Measurements from ENCODE around the gene FAM98B.
A peak's percentile ranks its signal among the peaks of the same experiment; 100 is the strongest.

The FAM98B gene

DNA sequence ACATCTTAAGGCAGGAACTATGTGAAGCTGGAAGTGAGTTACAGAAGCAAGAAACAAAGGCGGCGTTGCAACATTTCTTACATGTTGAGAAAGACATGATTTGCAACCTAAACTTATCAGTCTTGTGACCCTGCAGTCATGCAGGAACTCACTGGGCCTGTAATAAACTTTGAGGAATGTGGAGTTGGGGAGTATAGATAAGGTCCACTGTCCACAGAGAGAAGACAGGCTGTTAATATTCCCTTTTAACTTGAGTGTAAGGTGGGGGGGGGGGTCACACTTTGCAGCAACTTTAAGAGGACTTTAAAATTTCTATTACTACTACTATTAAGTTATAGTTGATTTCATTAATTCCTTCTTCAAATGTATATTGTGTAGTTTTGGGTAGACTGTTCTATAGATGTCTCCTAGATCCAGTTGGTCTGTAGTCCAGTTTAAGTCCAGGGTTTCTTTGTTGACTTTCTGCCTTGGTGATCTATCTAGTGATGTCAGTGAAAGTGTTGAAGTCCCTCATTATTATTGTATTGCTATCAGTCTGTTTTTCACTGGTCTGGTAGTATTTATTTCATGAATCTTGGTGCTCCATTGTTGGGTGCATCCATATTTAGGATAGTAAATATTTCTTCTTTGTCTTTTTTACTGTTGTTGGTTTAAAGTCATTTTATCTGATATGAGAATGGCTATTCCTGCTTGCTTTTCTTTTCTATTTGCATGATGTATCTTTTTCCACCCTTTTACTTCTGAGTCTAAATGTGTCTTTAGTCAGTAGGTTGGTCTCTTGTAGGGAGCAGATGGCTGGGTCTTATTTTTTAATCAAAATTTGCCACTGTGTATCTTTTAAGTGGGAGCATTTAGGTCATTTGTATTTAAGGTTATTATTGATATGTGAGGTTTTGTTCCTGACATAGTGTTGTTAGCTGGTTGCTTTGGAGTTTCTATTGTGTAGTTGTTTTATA lies 15.6 kb upstream of the FAM98B start:
- DNase-seq, result no peak
- peaks cover 2% of the 10 kb centered on the region for H3K36me3 Mint-ChIP-seq (ENCODE audit: insufficient read depth)
- H3K27me3 Mint-ChIP-seq, result peaks cover 54 to 68% of the 10 kb centered on the region in 2 donors

DNA sequence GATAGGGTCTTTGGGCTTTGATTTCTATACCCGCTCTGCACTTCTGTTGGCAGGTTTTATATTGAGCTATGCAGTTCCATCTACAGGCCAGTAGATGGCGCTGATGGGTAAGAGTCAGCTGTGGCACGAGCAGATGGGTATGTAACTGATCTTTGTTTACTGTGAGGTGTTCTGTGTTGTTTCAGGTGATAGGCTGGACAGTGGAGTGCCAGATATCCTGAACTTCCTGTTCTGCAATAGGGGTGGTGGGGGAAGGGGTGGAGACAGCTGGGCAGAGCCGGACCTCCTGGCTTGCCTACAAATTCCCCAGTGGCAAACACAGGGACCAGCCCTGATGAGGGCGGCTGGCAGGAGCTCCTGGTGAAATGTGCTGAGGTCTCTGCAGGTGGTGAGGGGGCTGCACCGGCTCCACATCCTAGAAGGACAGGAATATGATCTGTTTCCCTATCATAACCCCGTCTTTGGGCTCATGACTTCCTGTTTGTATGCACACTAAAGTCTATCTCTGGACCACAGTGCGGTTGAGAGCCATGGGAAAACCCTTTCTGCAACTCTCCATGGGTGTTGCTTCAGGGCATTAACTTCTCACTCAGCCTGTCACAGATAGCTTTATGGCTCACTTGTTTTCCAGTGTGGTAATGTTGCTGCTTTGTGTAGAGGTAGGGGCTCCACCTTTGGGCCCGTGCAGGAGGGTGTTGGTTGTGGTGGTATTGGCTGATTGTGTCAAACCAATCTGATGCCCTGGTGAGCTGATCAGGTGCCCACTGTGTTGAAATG lies 13.4 kb upstream of the FAM98B start:
- Mint-ChIP-seq H3K27me3 (peaks cover 44 to 50% of the 10 kb centered on the region in 2 donors), H3K4me3 (no peak overlapping the region), H3K9me3 (no peaks in the 10 kb centered on the region), H3K4me1 (ENCODE audit: low read depth in 2 of 2) (peaks cover 3 to 6% of the 10 kb centered on the region in 2 donors), H3K36me3 (ENCODE audit: insufficient read depth) (peaks cover 2% of the 10 kb centered on the region), H3K27ac (no peak overlapping the region)
- DNase-seq (peak; percentile 42 to 48 (median 46)), ATAC-seq (replicated peaks) (peak; percentile 98)

More for the DNA sequence above, 15.6 kb upstream of the FAM98B start:
- ATAC-seq (replicated peaks), result no peak
- H3K4me1 Mint-ChIP-seq (ENCODE audit: low read depth in 2 of 2), result peaks cover 3 to 6% of the 10 kb centered on the region in 2 donors
- no peaks in the 10 kb centered on the region for H3K9me3 Mint-ChIP-seq
- no peak overlapping the region for H3K27ac Mint-ChIP-seq
- H3K4me3 Mint-ChIP-seq, result no peak overlapping the region

DNA sequence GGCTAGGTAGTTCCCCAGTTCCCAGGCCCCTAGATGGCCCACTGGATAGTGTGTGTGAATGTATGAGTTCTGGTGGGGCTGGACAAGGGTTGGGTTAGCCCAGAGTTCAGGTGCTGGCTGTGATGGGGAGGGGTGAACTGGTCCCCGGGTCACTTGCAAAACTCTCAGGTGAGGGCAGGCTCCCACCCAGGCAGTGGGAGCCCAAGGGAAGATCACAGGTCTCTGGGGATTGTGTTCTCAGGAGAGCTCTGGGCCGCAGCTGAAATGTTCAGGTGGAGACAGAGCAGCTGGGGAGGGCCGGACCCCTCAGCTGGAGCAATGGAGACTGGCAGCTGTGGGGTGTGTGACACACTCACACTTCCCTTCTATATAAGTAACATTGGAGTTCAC lies 12.8 kb upstream of the FAM98B start:
- ATAC-seq (replicated peaks) (no peak), DNase-seq (no peak)
- Mint-ChIP-seq H3K27me3 (peaks cover 41 to 44% of the 10 kb centered on the region in 2 donors), H3K36me3 (ENCODE audit: insufficient read depth) (peaks cover 2% of the 10 kb centered on the region), H3K9me3 (no peaks in the 10 kb centered on the region), H3K27ac (no peak overlapping the region), H3K4me3 (no peak overlapping the region), H3K4me1 (ENCODE audit: low read depth in 2 of 2) (peaks cover 3 to 6% of the 10 kb centered on the region in 2 donors)

DNA sequence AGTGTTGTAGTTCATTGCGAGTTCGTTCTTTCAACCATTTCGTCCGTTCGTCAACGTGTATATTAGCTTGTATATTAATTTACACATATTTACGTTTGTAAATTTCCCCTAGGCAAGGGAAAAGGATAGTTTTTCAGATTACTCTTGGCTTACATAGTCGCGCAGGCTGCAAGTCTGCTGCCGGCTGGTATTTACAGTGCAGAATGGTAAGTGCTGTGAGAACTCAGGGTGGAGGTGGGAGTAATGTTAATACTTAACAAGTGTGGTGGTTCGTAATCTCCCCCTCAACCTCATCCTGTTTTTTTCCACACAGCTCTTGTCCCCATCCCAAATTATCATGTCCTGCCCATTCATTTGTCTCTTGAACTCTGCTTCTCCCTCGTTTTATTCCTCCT lies 766 bp downstream of the FAM98B start:
- Mint-ChIP-seq H3K4me3 (peak overlapping the region; percentile 91), H3K36me3 (ENCODE audit: insufficient read depth) (peaks cover 20% of the 10 kb centered on the region), H3K27me3 (no peaks in the 10 kb centered on the region), H3K27ac (peak overlapping the region; percentile 97), H3K4me1 (ENCODE audit: low read depth in 2 of 2) (peaks cover 20 to 31% of the 10 kb centered on the region in 2 donors), H3K9me3 (no peaks in the 10 kb centered on the region)
- peak; percentile 4 for ATAC-seq (replicated peaks)
- no peak for DNase-seq

- H3K36me3 Mint-ChIP-seq (ENCODE audit: insufficient read depth), result peaks cover 20% of the 10 kb centered on the region
- peak overlapping the region; percentile 91 for H3K4me3 Mint-ChIP-seq
- no peaks in the 10 kb centered on the region for H3K27me3 Mint-ChIP-seq
- H3K9me3 Mint-ChIP-seq, result no peaks in the 10 kb centered on the region
- peak overlapping the region; percentile 97 for H3K27ac Mint-ChIP-seq
- ATAC-seq (replicated peaks) (no peak), DNase-seq (no peak)
- H3K4me1 Mint-ChIP-seq (ENCODE audit: low read depth in 2 of 2), result peaks cover 23 to 35% of the 10 kb centered on the region in 2 donors
Measured at GRCh38 chr15:38455092-38455491, 1.2 kb downstream of the FAM98B start.

DNA sequence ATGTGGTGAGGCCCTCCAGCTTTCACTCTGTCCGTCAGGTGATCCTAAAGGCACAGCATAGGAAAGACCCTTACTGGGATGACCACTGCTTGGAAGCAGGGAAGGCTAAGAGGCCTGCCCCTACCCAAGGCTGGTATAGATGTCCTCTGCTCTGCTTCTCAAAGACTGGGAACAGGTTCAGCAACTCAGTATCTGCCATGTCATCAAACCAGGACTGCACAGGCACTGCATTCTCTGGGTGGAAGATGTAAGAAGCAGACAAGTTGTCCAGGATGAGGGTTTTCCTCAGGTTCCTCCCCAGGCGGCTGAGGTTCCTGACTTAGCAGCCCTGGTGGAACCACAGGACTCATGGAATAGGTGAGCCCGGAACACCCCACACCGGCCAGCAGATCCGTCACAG lies 4.7 kb downstream of the FAM98B start:
- H3K4me1 Mint-ChIP-seq (ENCODE audit: low read depth in 2 of 2), result peaks cover 23 to 45% of the 10 kb centered on the region in 2 donors
- no peak overlapping the region for H3K4me3 Mint-ChIP-seq

DNA sequence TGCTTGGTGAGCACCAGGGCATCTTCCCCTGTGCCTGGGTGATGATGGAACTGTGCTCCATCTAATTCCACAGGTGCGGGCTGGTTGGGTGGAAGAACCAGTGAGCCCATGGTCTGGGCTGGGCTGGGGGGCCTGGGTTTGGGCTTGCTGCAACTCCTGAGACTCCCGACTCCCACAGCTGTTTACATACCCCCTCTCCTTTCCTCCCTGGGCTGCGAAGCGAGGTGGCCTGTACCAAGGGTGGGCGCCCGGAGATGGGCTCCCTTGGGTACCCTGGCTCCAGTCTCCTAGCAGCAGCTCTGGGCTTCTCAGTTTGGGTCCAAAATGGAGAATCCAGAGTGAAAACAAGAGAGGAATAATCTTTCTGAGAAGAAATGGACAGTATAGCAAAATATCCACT lies 5.6 kb downstream of the FAM98B start:
- ATAC-seq (replicated peaks) (no peak), DNase-seq (no peak)
- H3K9me3 Mint-ChIP-seq, result no peaks in the 10 kb centered on the region
- H3K4me3 Mint-ChIP-seq, result no peak overlapping the region
- H3K27me3 Mint-ChIP-seq, result no peaks in the 10 kb centered on the region
- peaks cover 8% of the 10 kb centered on the region for H3K36me3 Mint-ChIP-seq (ENCODE audit: insufficient read depth)
- peaks cover 22 to 45% of the 10 kb centered on the region in 2 donors for H3K4me1 Mint-ChIP-seq (ENCODE audit: low read depth in 2 of 2)
- H3K27ac Mint-ChIP-seq, result peak overlapping the region in 1 of 2 donors; percentile 39

More for the DNA sequence above, 4.7 kb downstream of the FAM98B start:
- Mint-ChIP-seq H3K27ac (no peak overlapping the region), H3K36me3 (ENCODE audit: insufficient read depth) (peaks cover 15% of the 10 kb centered on the region), H3K27me3 (no peaks in the 10 kb centered on the region), H3K9me3 (no peaks in the 10 kb centered on the region)
- ATAC-seq (replicated peaks), result no peak
- DNase-seq, result no peak

DNA sequence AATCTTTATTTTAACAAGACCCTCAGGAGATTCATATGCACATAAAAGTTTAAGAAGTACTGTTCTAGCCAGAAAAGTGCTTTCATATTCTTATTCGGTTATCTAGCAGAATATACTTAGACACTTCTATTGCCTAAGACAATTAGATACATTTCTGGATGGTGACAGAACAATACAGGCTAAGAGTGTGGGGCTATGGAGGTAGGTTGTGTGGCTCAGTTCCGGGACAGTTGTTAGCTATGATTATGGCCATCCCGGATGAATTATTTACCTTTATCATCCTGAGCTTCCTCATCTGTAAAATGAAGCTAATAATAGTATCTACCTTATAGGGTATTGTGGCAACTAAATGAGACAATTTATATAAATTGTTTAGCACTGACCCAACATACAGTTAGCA lies 6.6 kb downstream of the FAM98B start:
- peaks cover 15 to 37% of the 10 kb centered on the region in 2 donors for H3K4me1 Mint-ChIP-seq (ENCODE audit: low read depth in 2 of 2)
- H3K4me3 Mint-ChIP-seq, result no peak overlapping the region
- DNase-seq (no peak), ATAC-seq (replicated peaks) (no peak)
- peaks cover 11% of the 10 kb centered on the region for H3K36me3 Mint-ChIP-seq (ENCODE audit: insufficient read depth)
- no peaks in the 10 kb centered on the region for H3K27me3 Mint-ChIP-seq
- H3K9me3 Mint-ChIP-seq, result no peaks in the 10 kb centered on the region
- H3K27ac Mint-ChIP-seq, result no peak overlapping the region

DNA sequence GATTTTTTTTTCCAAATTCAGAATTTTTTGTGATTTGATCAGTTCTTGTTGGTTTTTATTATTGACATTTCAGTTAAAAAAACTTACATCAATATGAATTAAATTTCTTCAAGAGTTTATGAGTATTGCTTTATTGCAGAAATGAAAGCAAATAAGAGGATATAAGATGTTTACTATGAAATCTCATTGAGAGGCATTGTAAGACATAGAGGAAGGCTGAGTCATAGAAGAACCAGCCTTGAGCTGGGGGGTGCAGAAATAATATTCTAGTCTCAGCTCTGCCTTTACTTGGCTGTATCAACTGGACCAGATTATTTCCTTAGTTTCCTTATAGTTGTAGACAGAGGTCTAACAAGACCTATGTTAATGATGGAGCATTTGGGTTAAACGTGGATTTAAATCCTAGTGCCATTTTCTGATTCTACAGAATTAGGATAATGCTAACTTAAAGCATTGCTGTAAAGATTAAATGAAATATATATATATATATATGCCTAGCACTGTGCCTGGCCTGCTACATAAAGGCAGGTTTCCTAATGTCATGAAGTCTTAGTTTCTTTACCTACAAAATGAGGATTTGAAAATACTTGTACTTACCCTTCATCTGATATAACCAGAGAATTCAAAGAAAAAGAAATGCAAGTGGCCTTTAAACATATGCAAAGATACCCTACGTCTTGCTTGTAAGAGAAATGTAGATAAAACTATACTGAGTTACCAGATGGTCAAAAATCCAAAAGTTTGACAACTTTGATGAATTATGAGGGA lies 7.3 kb downstream of the FAM98B start:
- Mint-ChIP-seq H3K4me3 (no peak overlapping the region), H3K27me3 (no peaks in the 10 kb centered on the region)

DNA sequence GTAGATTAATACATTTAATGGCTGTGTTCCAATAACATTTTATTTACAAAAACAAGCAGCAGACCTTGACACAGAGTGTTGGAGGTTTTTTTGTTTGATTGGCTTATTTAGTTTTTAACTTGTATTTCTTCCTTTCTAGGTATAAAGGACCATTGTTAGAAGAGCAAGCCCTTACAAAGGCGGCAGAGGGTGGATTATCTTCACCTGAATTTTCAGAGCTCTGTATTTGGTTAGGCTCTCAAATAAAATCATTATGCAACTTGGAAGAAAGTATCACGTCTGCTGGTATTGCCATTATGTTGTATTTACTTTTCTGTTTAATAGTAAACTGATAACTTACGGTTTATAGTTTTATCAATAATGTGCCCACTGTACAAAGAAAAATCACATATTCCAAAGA lies 10.0 kb downstream of the FAM98B start:
- Mint-ChIP-seq H3K27me3 (no peaks in the 10 kb centered on the region), H3K36me3 (ENCODE audit: insufficient read depth) (peaks cover 15% of the 10 kb centered on the region), H3K4me3 (no peak overlapping the region), H3K27ac (no peak overlapping the region), H3K9me3 (no peaks in the 10 kb centered on the region), H3K4me1 (ENCODE audit: low read depth in 2 of 2) (peaks cover 7 to 20% of the 10 kb centered on the region in 2 donors)
- no peak for DNase-seq
- no peak for ATAC-seq (replicated peaks)

More for the DNA sequence above, 7.3 kb downstream of the FAM98B start:
- peaks cover 12 to 31% of the 10 kb centered on the region in 2 donors for H3K4me1 Mint-ChIP-seq (ENCODE audit: low read depth in 2 of 2)
- H3K9me3 Mint-ChIP-seq, result no peaks in the 10 kb centered on the region
- peaks cover 15% of the 10 kb centered on the region for H3K36me3 Mint-ChIP-seq (ENCODE audit: insufficient read depth)
- no peak for DNase-seq
- H3K27ac Mint-ChIP-seq, result no peak overlapping the region
- no peak for ATAC-seq (replicated peaks)

GRCh38 chr15:38464675-38465074 lies 10.7 kb downstream of the FAM98B start:
- Mint-ChIP-seq H3K27ac (no peak overlapping the region), H3K4me3 (no peak overlapping the region), H3K9me3 (no peaks in the 10 kb centered on the region), H3K4me1 (ENCODE audit: low read depth in 2 of 2) (peaks cover 4 to 14% of the 10 kb centered on the region in 2 donors), H3K27me3 (no peaks in the 10 kb centered on the region), H3K36me3 (ENCODE audit: insufficient read depth) (peaks cover 9% of the 10 kb centered on the region)
- ATAC-seq (replicated peaks) (no peak), DNase-seq (no peak)

GRCh38 chr15:38470816-38471215 lies 16.9 kb downstream of the FAM98B start:
- H3K4me1 Mint-ChIP-seq (ENCODE audit: low read depth in 2 of 2), result peaks cover 4 to 7% of the 10 kb centered on the region in 2 donors
- ATAC-seq (replicated peaks) (no peak), DNase-seq (no peak)
- no peaks in the 10 kb centered on the region for H3K27me3 Mint-ChIP-seq
- H3K4me3 Mint-ChIP-seq, result no peak overlapping the region
- H3K36me3 Mint-ChIP-seq (ENCODE audit: insufficient read depth), result peaks cover 25% of the 10 kb centered on the region
- no peaks in the 10 kb centered on the region for H3K9me3 Mint-ChIP-seq
- peak overlapping the region in 1 of 2 donors; percentile 18 for H3K27ac Mint-ChIP-seq

GRCh38 chr15:38471974-38472373 lies 18.0 kb downstream of the FAM98B start:
- H3K4me1 Mint-ChIP-seq (ENCODE audit: low read depth in 2 of 2), result peaks cover 4 to 7% of the 10 kb centered on the region in 2 donors
- H3K27ac Mint-ChIP-seq, result no peak overlapping the region
- H3K36me3 Mint-ChIP-seq (ENCODE audit: insufficient read depth), result peaks cover 28% of the 10 kb centered on the region
- ATAC-seq (replicated peaks), result no peak
- H3K9me3 Mint-ChIP-seq, result no peaks in the 10 kb centered on the region
- no peaks in the 10 kb centered on the region for H3K27me3 Mint-ChIP-seq
- no peak overlapping the region for H3K4me3 Mint-ChIP-seq
- no peak for DNase-seq
